HepG2 (cell line): ENCODE measurements around the gene FITM2. TPM values are rescaled to one million over a fixed set of nuclear protein-coding genes. Genes with fewer than 3 reads are reported as not detected.
A peak's percentile ranks its signal among the peaks of the same experiment; 100 is the strongest.

Source experiments
- ATAC-seq: fragments of 200-7000 bp; cut with Tn5 transposase; 3 replicates; pipeline ENCODE4 v1.9.1; 2020; ENCODE audit warnings: mild to moderate bottlenecking, moderate library complexity
- BruUV-seq: library from RNA; stranded (reverse); fragments of 400-500 nt; replicated peaks from 2 replicates; lab custom pipeline; 2021; lab: Mats Ljungman, UMichigan
- CTCF ChIA-PET: fragments of 300-600 bp; formaldehyde crosslinking; extraction: SDS; loops from one replicate; lab custom pipeline; 2021; ENCODE audit warnings: low total read pairs, inconsistent platforms, low intra/inter-chr PET ratio; lab: Yijun Ruan, JAX
- POLR2A ChIA-PET: fragments of 350-600 bp; sonication (Branson Sonifier 250); formaldehyde crosslinking; loops from one replicate; lab custom pipeline; 2020; ENCODE audit warnings: antibody characterized with exemption, inconsistent platforms; lab: Yijun Ruan, JAX
- DNase-seq: peaks from one replicate; pipeline ENCODE4 v3.0.0-alpha.2; 2015; ENCODE audit warnings: low spot score
- FAIRE-seq: peaks from 3 replicates; lab custom pipeline; 2011; peaks lifted over from hg19 to GRCh38; lab: Jason Lieb, UNC
- H2AFZ ChIP-seq: one replicate; pipeline ENCODE4 v1.6.1; 2011; ENCODE audit warnings: low read length, inconsistent platforms
- H3K27ac ChIP-seq: fragments of 300-600 bp; 3 replicates; pipeline ENCODE4 v1.8.0; 2011; ENCODE audit warnings: mixed run types, mild to moderate bottlenecking, mixed read lengths, low read length, inconsistent platforms; ENCODE audit not compliant: insufficient read depth; ENCODE audit errors: extremely low read length
- H3K27me3 ChIP-seq, 2 experiments: fragments of 200-600 bp in 1 of 2; 2 replicates in 1 of 2; 3 replicates in 1 of 2; pipeline versions ENCODE4 v1.6.0 to v1.8.0; 2011; ENCODE audit warnings: low read length in 2 of 2, mild to moderate bottlenecking in 2 of 2, moderate library complexity in 2 of 2, inconsistent platforms in 1 of 2; ENCODE audit not compliant: insufficient read depth in 2 of 2, control insufficient read depth in 1 of 2
- H3K36me3 ChIP-seq, 2 experiments: fragments of 200-600 bp in 1 of 2; replicated peaks in 1 of 2; 2 replicates in 1 of 2; 3 replicates in 1 of 2; pipeline versions ENCODE4 v1.5.1 to v1.8.0; 2011; ENCODE audit warnings: low read length in 2 of 2, inconsistent platforms in 1 of 2; ENCODE audit not compliant: insufficient read depth in 2 of 2, control insufficient read depth in 1 of 2
- H3K4me1 ChIP-seq: 2 replicates; pipeline ENCODE4 v1.5.1; 2012; ENCODE audit warnings: low read length, inconsistent platforms; ENCODE audit not compliant: insufficient read depth
- H3K4me2 ChIP-seq: 2 replicates; pipeline ENCODE4 v1.6.0; 2011; ENCODE audit warnings: low read depth, low read length, inconsistent platforms
- H3K4me3 ChIP-seq, 3 experiments: fragments of 200-600 bp in 1 of 3; sonication (generic), shearing (Covaris generic) in 1 of 3; replicated peaks in 1 of 3; 2 replicates each; pipeline ENCODE4 v1.5.1; 2011 to 2016; ENCODE audit warnings: low read length in 3 of 3, inconsistent platforms in 2 of 3, low read depth in 2 of 3, mild to moderate bottlenecking in 2 of 3, control low read depth in 1 of 3, mixed read lengths in 1 of 3; ENCODE audit not compliant: insufficient read depth in 1 of 3
- H3K79me2 ChIP-seq: one replicate; pipeline ENCODE4 v1.6.1; 2011; ENCODE audit warnings: low read length, inconsistent platforms; ENCODE audit not compliant: insufficient read depth
- H3K9ac ChIP-seq: 2 replicates; pipeline ENCODE4 v1.6.0; 2011; ENCODE audit warnings: mild to moderate bottlenecking, low read depth, low read length, inconsistent platforms; ENCODE audit not compliant: insufficient read depth
- H3K9me3 ChIP-seq: 2 replicates; pipeline ENCODE4 v1.5.1; 2012; ENCODE audit warnings: mild to moderate bottlenecking, low read length
- H4K20me1 ChIP-seq: 2 replicates; pipeline ENCODE4 v1.6.0; 2011; ENCODE audit warnings: inconsistent platforms, mild to moderate bottlenecking, low read length, moderate library complexity; ENCODE audit not compliant: insufficient read depth
- ESRRA ChIP-seq: sonication (generic); formaldehyde crosslinking; IDR thresholded peaks from 2 replicates; pipeline ENCODE4 v1.5.1; 2020; ENCODE audit warnings: mild to moderate bottlenecking, low read depth, missing genetic modification reagents
- GLI4 ChIP-seq: sonication (generic); formaldehyde crosslinking; IDR thresholded peaks from 2 replicates; pipeline ENCODE4 v1.5.1; 2020; ENCODE audit warnings: missing genetic modification reagents, mild to moderate bottlenecking, moderate library complexity, borderline replicate concordance
- KIAA2018 ChIP-seq: sonication (generic); formaldehyde crosslinking; IDR thresholded peaks from 2 replicates; pipeline ENCODE4 v1.5.0; 2020; ENCODE audit warnings: mild to moderate bottlenecking, missing genetic modification reagents, borderline replicate concordance
- NFATC3 ChIP-seq: sonication (generic); formaldehyde crosslinking; IDR thresholded peaks from 2 replicates; pipeline ENCODE4 v1.5.1; 2020; ENCODE audit warnings: mild to moderate bottlenecking, missing genetic modification reagents
- RBM22 ChIP-seq: fragments of 200-400 bp; formaldehyde crosslinking; optimal IDR thresholded peaks from 2 replicates; pipeline ENCODE3; 2017; ENCODE audit warnings: mild to moderate bottlenecking, low read length, moderate library complexity
- REPIN1 ChIP-seq: sonication (generic); formaldehyde crosslinking; IDR thresholded peaks from 2 replicates; pipeline ENCODE4 v1.8.0; 2022; ENCODE audit warnings: missing genetic modification reagents, low read depth, mild to moderate bottlenecking, borderline replicate concordance
- SALL2 ChIP-seq: sonication (generic); formaldehyde crosslinking; IDR thresholded peaks from 2 replicates; pipeline ENCODE4 v1.8.1; 2023; ENCODE audit warnings: mild to moderate bottlenecking, missing genetic modification reagents, inconsistent platforms
- SETDB1 ChIP-seq: sonication (generic); formaldehyde crosslinking; IDR thresholded peaks from 2 replicates; pipeline ENCODE4 v1.5.1; 2020; ENCODE audit warnings: missing genetic modification reagents, mild to moderate bottlenecking, borderline replicate concordance
- ZNF274 ChIP-seq: sonication (generic); formaldehyde crosslinking; IDR thresholded peaks from 2 replicates; pipeline ENCODE4 v1.5.1; 2020; ENCODE audit warnings: mild to moderate bottlenecking, missing genetic modification reagents
- ZNF572 ChIP-seq: sonication (generic); formaldehyde crosslinking; IDR thresholded peaks from 2 replicates; pipeline ENCODE4 v1.5.1; 2020; ENCODE audit warnings: mild to moderate bottlenecking, missing genetic modification reagents
- ZSCAN25 ChIP-seq: sonication (generic); formaldehyde crosslinking; IDR thresholded peaks from 2 replicates; pipeline ENCODE4 v1.8.0; 2022; ENCODE audit warnings: mild to moderate bottlenecking, missing genetic modification reagents
- WGBS: methylation state at CpG from one replicate; pipeline ENCODE4 v1.1.6; 2017; ENCODE audit warnings: low lambda C conversion rate; 5-methylcytosine and 5-hydroxymethylcytosine counted together
- in situ Hi-C: cut with HindIII; loops from 2 replicates; pipeline ENCODE4 v1.10.0; 2017; ENCODE audit warnings: low pct_unique_long_range_greater_than_20kb; ENCODE audit not compliant: extremely low pct_ligation_motif_present
- intact Hi-C: fragments of 100-400 bp; cut with micrococcal nuclease; formaldehyde crosslinking; loops from one replicate; pipeline ENCODE4 v1.10.0; 2022; ENCODE audit not compliant: unreplicated experiment
- polyA plus RNA-seq, 8 experiments: library from polyadenylated mRNA; depleted of rRNA in 3 of 8; stranded (reverse) in 7 of 8; unstranded in 1 of 8; fragments of >200 nt; fragmentation: Illumina TruSeq in 4 of 8; extraction: Trizol in 4 of 8; gene quantifications; 2 replicates each; pipeline versions ENCODE4 v1.2.1 to v1.2.3, GENCODE V29; 2011 to 2016; ENCODE audit warnings: low read depth in 4 of 8, missing spikeins in 1 of 8, mixed read lengths in 1 of 8; ENCODE audit not compliant: insufficient read depth in 1 of 8
- total RNA-seq, 5 experiments: library from RNA; depleted of rRNA; stranded (reverse); fragments of >200 nt; fragmentation: Illumina TruSeq; extraction: Trizol; gene quantifications; 2 replicates each; pipeline ENCODE4 v1.2.3, GENCODE V29; 2016; ENCODE audit warnings: low read depth in 1 of 5
- TF ChIP-seq, protein P1 (sequence below): sonication (generic); formaldehyde crosslinking; IDR thresholded peaks from 2 replicates; pipeline ENCODE4 v1.5.1; 2020; ENCODE audit warnings: mild to moderate bottlenecking, moderate library complexity, missing genetic modification reagents

Gene FITM2
- total and polyA plus RNA-seq, 2 of the 13 experiments (the other 11 are each of a cell fraction or from before 2014, with no cell fraction given), result 9.6 to 24.5 TPM

GRCh38 chr20:44357555-44358125 lies 46.6 kb upstream of the FITM2 start (continued):
- TF ChIP-seq NFATC3 (no peak), ZSCAN25 (CRISPR knock-in tag) (no peak), GLI4 (no peak)

DNA sequence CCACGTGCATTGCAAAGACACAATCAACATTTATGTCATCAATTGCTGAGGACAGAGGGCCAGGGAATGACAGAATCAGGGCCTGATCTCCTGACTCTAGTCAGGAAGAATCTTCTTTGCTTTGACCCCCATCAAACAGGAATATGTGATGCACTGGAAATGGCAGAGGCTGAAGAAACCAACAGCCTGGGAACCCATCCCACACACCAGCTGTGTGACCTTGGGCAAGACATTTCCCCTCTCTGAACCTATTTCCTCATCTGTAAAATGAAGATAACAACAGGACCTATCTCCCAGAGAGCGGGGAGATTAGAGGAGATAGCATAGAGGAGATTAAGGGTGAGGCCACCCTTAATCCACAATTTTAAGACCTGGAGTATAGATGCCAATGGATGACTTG lies 46.0 kb upstream of the FITM2 start:
- CTCF ChIA-PET, result no interaction called here
- no peak overlapping the region for H2AFZ ChIP-seq
- no peaks in the 10 kb centered on the region for H4K20me1 ChIP-seq
- H3K4me2 ChIP-seq, result peak overlapping the region; percentile 87
- peak overlapping the region; percentile 85 for H3K9ac ChIP-seq
- H3K4me3 ChIP-seq, result peak overlapping the region; percentile 69 to 95 (median 92)
- H3K79me2 ChIP-seq, result peaks cover 63% of the 10 kb centered on the region
- peak; percentile 21 for FAIRE-seq
- no peaks in the 10 kb centered on the region; a peak in 1 of 5 replicates for H3K27me3 ChIP-seq
- BruUV-seq, result no TSS peak
- no peak for ATAC-seq
- no peak for DNase-seq
- H3K9me3 ChIP-seq, result no peaks in the 10 kb centered on the region
- 58% methylated on average over 2 of the region's 2 CpGs for WGBS
- in situ Hi-C loops (no loop called here), intact Hi-C loops (loop anchor here (5.0 kb wide), 2 partner anchors 35 to 45 kb away; partner anchors contain the start of gene FITM2)
- POLR2A ChIA-PET, result interaction anchor here (4.1 kb wide), 1 partner anchor 37 kb away, joined by 38 read pairs; no protein-coding TSS in a partner anchor
- no peak overlapping the region for H3K27ac ChIP-seq
- peaks cover 3 to 5% of the 10 kb centered on the region in 2 experiments; a peak in 4 of 5 replicates for H3K36me3 ChIP-seq
- peaks cover 63% of the 10 kb centered on the region for H3K4me1 ChIP-seq
- TF ChIP-seq RBM22, result peak; percentile 76
- TF ChIP-seq KIAA2018 (CRISPR knock-in tag), result no peak
- 0 out of 2 replicates have a peak, but pooled peaks have one; percentile 18 for TF ChIP-seq GLI4
- 0 out of 2 replicates have a peak, but pooled peaks have one; percentile 24 for TF ChIP-seq SALL2 (CRISPR knock-in tag)
- TF ChIP-seq ZNF572 (CRISPR knock-in tag), result peak; percentile 16; the same call in 1 of the 2 replicates
- no peak for TF ChIP-seq SETDB1 (CRISPR knock-in tag)
- TF ChIP-seq REPIN1 (CRISPR knock-in tag), result peak; percentile 35; the same call in 1 of the 2 replicates
- TF ChIP-seq, protein P1, sequence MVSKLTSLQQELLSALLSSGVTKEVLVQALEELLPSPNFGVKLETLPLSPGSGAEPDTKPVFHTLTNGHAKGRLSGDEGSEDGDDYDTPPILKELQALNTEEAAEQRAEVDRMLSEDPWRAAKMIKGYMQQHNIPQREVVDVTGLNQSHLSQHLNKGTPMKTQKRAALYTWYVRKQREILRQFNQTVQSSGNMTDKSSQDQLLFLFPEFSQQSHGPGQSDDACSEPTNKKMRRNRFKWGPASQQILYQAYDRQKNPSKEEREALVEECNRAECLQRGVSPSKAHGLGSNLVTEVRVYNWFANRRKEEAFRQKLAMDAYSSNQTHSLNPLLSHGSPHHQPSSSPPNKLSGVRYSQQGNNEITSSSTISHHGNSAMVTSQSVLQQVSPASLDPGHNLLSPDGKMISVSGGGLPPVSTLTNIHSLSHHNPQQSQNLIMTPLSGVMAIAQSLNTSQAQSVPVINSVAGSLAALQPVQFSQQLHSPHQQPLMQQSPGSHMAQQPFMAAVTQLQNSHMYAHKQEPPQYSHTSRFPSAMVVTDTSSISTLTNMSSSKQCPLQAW (CRISPR knock-in tag), result 0 out of 2 replicates have a peak, but pooled peaks have one; percentile 11
- peak; percentile 41; the same call in 1 of the 2 replicates for TF ChIP-seq ZNF274 (CRISPR knock-in tag)
- TF ChIP-seq ESRRA (CRISPR knock-in tag), result no peak
